CD4-positive, alpha-beta T cell treated with Interleukin-10 for 1 hour (primary cell): ENCODE data around the gene FAM168B.

ENCODE experiments used
- DNase-seq: peaks from one replicate; pipeline ENCODE4 v3.0.0-alpha.2; 2020

FAM168B gene

GRCh38 chr2:131055169-131056065 is 37.8 kb downstream of the FAM168B start:
- no peak for DNase-seq

GRCh38 chr2:131054488-131054887 is 38.8 kb downstream of the FAM168B start:
- no peak for DNase-seq

- DNase-seq: no peak
Observed at GRCh38 chr2:131052741-131053263, 40.5 kb downstream of the FAM168B start.

- DNase-seq: no peak
Observed at GRCh38 chr2:131050896-131051295, 42.4 kb downstream of the FAM168B start.

DNA sequence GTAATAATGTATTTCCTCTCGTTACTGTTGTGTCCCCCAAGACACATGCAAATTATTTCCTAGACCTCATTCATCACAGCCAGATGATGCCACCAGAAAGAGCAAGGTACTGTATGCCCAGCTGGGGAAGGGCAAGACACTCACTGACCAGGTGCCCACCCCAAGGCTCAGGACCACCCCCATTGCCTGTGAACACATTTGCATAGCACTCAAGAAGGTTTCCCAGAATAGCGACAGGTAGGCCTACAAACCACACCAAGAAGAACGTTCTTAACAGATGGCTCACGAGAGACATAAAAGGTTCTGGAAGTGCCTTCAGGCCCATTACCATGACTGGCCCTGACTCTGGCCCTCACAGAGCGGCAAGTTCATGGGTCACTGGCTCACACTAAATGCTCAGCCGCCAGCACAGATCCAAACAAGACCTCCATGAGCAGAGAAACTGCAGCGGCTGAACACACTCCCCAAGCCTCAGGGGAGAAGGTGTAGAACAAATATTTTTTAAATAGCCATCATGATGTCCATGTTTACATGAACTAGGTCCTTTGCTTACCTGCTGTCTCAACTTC is 44.0 kb downstream of the FAM168B start:
- DNase-seq: no peak

DNA sequence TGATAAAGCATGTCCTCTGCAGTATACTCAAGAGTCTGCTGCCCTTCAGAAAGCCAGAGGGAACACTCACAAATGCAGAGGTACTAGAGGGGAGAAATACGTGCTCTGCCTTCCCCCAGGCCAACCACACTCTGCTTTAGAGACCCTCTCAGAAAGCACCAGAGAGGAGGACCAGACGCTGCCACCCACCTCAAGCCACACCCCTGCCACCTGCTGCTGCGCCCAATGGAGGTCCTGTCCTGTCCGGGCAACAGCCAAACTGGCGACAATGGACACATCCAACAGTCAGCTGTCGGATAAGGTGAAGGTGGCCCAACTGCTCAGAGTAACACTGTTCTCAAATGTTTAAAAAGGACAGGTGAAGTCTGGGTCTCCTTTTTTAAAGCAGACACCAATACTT is 44.6 kb downstream of the FAM168B start:
- DNase-seq: no peak

DNA sequence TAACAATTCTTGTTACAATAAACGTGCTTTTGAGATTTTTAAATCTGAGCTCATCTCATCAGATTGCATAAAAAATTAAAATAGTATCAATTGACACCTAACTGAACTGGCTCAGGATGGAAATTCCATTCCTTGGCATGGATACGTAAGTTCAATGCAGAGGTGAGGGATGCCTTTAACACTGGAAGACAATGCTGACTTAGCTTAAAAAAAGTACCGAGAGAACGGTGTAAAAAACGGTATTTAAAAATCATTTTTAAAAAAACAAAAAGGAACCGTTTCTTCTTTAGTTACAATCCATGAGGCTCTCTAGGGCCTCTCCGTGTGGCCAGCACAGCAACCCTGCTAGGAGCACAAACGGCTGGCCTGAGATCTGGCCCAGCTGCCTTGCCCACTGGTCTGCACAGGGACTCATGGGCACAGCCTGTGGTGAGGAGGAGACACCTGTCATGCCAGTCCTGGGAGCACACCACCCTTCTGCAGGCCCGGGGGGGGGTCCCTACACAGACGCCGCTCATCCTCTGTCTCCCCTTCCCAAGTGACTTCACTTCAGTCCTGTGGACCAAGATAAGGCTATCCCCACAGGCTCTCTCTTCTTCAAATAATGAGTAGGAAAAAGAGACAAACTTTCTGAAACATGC is 45.2 kb downstream of the FAM168B start:
- no peak for DNase-seq

DNA sequence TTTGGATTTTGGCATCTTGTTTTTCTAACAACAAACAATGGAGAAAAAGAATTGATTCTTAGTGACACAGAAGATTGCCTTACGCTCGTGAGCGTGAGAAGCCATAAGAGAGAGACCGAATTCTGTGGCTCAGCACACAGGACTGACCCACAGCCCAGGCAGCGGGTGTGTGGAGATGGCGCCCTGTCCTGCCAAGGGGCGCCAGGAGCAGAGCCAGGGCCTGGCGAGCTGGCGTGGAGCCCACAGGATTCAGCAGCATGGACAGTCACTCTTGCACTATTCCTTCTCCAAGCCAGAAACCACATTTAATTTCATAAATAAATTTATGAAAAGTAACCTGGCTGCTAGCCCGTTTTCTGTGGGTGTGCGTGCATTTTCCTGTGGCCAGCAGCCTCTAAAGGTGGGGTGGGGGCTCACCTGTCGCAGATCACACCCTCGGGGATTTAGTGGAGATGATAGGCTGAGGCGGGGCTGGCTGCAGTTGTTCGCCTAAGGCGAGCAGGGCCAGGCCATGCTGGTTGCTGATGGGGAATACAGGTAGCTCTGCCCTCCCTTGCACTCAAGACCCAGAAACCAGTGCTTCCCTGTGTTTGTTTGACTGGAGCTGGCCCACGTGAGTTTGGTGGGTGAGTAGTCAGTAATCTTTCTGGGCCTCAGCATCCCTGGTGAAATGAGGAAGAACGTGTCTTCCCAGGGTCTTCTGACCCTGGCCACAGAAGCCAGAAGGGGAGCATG is 46.2 kb downstream of the FAM168B start:
- no peak for DNase-seq

DNA sequence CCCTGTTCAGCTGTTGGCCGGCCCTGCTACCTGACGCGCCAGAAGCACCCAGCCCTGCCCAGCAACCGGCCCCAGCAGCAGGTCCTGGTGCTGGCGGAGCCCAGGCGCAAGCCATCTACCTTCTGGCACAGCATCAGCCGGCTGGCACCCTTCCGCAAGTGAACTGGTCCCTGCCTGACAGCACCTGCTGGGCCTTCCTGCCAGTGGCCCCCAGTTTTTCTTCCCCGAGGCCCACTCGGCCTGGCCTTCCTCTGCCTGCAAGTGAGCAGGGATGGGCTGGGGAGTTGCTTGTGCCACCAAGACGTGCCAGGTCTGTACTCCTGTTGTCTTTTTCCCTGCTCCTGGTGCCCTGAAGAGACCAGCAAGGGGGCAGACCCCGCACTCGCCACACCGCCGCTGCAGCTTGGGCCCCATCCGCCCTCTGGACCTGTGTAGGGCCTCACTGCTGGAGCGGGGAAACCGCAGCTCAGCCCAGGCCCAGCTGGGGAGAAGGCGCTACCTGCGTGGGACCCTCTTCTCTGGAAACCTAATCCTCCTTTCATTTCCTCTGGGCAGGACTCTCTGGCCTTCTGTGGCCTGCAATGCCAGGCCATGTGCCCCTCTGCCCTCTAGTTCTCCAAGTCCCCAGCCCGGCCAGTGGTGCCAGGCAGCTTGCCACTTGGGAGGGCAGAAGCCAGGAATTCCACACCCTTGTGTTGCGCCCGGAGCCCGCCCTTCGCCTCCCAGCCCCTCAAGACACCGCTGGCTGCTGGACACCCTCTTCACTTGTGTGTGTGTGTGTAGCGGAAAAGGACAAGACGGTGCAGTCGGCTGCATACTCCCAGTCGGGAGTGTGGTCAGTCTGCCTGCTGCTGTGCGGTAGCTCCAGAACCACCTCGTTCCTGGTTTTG is 47.0 kb downstream of the FAM168B start:
- no peak for DNase-seq

DNA sequence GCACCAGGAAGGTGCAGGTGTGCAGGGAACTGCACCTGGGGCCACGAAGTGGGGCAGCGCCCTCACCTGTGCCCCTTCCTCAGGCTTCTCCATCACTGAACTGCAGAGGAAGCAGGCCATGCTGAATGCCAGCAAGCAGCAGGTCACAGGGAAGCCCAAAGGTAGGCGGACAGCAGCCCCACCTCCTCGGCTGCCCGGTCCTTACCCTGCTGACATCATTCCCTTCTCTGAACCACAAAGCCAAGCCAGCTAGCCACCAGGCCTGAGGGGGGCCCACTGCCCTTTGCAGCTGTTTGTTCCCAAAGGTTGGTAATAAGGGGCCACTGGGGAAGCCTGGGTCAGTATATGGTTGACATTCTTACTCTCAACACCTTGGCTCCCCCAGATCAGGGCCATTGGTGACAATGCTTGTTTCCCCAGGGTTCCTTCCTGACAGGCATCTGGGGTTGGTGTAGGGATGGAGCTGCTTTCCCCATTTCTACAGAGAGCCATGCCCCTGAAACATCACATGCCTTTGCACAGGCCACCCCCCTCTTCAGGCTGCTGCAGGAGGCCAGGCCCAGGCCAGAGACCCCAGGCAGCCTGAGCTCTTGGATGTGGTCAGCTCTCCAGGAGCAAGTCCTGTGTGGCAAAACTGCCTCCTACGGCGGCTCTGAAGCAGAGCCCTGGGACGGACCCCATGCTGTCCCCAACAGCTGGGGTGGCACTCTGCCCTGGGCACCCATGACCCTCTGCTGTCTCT is 47.8 kb downstream of the FAM168B start:
- no peak for DNase-seq

GRCh38 chr2:131044757-131045150 is 48.5 kb downstream of the FAM168B start:
- no peak for DNase-seq

DNA sequence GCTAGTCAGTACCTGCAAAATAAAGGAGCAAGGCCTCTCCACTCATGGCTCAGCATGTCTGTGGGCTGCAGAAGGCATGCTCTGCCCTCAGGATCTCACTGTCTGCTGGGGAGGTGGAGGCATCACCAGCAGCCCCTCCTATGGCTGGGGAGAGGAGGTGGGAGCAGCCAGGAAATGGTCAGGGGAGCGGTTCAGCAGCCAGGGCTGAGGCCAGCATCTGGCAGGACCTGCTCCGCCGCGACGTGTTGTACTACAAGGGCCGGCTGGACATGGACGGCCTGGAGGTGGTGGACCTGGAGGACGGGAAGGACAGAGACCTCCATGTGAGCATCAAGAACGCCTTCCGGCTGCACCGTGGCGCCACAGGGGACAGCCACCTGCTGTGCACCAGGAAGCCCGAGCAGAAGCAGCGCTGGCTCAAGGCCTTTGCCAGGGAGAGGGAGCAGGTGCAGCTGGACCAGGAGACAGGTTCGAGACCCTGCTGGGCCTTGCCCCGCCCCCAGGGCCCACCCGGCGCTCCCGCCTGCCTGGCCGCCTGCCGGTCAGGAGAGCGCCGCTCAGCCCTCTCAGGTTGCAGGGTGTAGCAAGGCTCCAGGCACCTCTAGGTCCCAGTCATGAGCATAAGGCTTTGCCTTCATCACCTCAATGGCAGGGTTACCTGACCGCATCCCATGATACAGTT is 49.0 kb downstream of the FAM168B start:
- DNase-seq: no peak

DNA sequence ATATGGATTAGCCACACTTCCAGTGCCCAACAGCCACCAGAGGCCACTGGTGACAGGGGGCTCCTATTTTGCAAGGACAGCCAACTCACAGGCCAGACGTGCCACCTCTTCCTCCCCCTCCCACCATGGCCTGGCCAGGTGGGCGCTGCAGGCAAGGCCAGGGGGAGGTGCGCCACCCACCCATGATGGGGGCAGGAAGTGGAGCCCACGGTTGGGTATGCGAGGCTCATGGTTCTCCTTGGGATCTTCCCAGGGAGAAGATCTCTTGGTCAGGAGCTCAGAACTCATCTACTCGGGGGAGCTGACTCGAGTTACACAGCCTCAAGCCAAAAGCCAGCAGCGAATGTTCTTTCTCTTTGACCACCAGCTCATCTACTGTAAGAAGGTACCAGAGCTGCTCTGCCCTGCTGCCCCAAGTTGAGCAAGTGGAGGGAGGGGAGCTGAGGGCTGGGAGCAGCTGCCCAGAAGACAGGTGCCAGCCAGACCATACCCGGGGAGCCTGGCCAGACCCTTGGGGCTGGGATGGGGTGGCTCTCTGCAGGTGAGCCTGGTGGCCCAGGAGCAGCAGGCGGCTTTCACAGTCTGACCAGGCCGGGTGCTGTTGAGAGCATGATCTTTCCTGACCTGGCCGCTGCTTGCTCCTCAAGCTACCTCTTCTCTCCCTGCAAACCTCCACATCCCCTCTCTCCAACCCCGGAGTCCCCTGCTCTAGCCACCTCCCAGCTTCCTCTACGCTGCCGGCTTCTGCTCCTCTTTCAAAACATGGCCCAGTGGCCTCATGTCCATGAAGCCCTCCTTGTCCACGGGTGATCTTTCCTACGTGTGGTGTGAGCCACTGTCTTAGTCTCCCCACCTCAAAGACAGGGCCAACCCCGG is 49.8 kb downstream of the FAM168B start:
- no peak for DNase-seq

GRCh38 chr2:131042148-131042775 is 51.0 kb downstream of the FAM168B start:
- DNase-seq: no peak

- DNase-seq: no peak
Observed at GRCh38 chr2:131041402-131042147, 51.7 kb downstream of the FAM168B start.

GRCh38 chr2:131040661-131041401 is 52.4 kb downstream of the FAM168B start:
- no peak for DNase-seq

- DNase-seq: peak; percentile 38
Observed at GRCh38 chr2:131039908-131040660, 53.2 kb downstream of the FAM168B start.
